ENCODE measurements around the gene TNFAIP8L1. TPM values are rescaled to one million over a fixed set of nuclear protein-coding genes. Genes with fewer than 3 reads are reported as not detected.

TNFAIP8L1 gene
- total and polyA plus RNA-seq, 2 donors from 2014 or later = 11.5 to 16.0 TPM

GRCh38 chr19:4702764-4703163 lies 63.4 kb downstream of the TNFAIP8L1 start:
- intact Hi-C loops (cut with DNase I) = no loop called here
- DNase-seq (peak in 1 of 5 donors; percentile 62), FAIRE-seq (no peak)
- H3K27me3 ChIP-seq (ENCODE audit: control insufficient read depth, insufficient read depth, low read length) = no peaks in the 10 kb centered on the region
- H3K4me3 ChIP-seq (ENCODE audit: low read length in 3 of 3) = no peak overlapping the region
- H3K27ac ChIP-seq (ENCODE audit: low read depth in 2 of 2, low read length in 2 of 2) = no peak overlapping the region
- H3K9ac ChIP-seq (ENCODE audit: low read length in 3 of 3) = no peak overlapping the region
- no peaks in the 10 kb centered on the region for H3K4me1 ChIP-seq (ENCODE audit: control insufficient read depth in 2 of 3, insufficient read depth in 2 of 3, low read depth in 1 of 3, low read length in 3 of 3)
- no peak for TF ChIP-seq CTCF (IDR thresholded peaks at IDR 0.05; ENCODE audit: borderline replicate concordance, extremely low read depth, insufficient read depth)
- no peaks in the 10 kb centered on the region for H3K9me3 ChIP-seq (ENCODE audit: control insufficient read depth in 2 of 3, insufficient read depth in 1 of 3, low read length in 3 of 3)
- peaks cover 0 to 41% (median 8%) of the 10 kb centered on the region in 3 donors for H3K36me3 ChIP-seq (ENCODE audit: control insufficient read depth in 2 of 3, insufficient read depth in 3 of 3, low read length in 3 of 3)

GRCh38 chr19:4703671-4704316 lies 64.5 kb downstream of the TNFAIP8L1 start:
- DNase-seq (peak in 1 of 5 donors; percentile 66), FAIRE-seq (no peak)
- Histone ChIP-seq H3K4me1 (ENCODE audit: control insufficient read depth in 2 of 3, insufficient read depth in 2 of 3, low read depth in 1 of 3, low read length in 3 of 3) (no peaks in the 10 kb centered on the region), H3K9me3 (ENCODE audit: control insufficient read depth in 2 of 3, insufficient read depth in 1 of 3, low read length in 3 of 3) (no peaks in the 10 kb centered on the region), H3K27me3 (ENCODE audit: control insufficient read depth, insufficient read depth, low read length) (no peaks in the 10 kb centered on the region), H3K9ac (ENCODE audit: low read length in 3 of 3) (no peak overlapping the region), H3K36me3 (ENCODE audit: control insufficient read depth in 2 of 3, insufficient read depth in 3 of 3, low read length in 3 of 3) (peaks cover 0 to 35% (median 7%) of the 10 kb centered on the region in 3 donors), H3K27ac (ENCODE audit: low read depth in 2 of 2, low read length in 2 of 2) (no peak overlapping the region), H3K4me3 (ENCODE audit: low read length in 3 of 3) (no peak overlapping the region)
- intact Hi-C loops (cut with DNase I) = no loop called here
- no peak for TF ChIP-seq CTCF (IDR thresholded peaks at IDR 0.05; ENCODE audit: borderline replicate concordance, extremely low read depth, insufficient read depth)

- no peak for FAIRE-seq
Observed at GRCh38 chr19:4704317-4704673, 65.0 kb downstream of the TNFAIP8L1 start.

More at GRCh38 chr19:4704317-4704673, 65.0 kb downstream of the TNFAIP8L1 start:
- Histone ChIP-seq H3K36me3 (ENCODE audit: control insufficient read depth in 2 of 3, insufficient read depth in 3 of 3, low read length in 3 of 3) (peaks cover 0 to 33% (median 7%) of the 10 kb centered on the region in 3 donors), H3K4me3 (ENCODE audit: low read length in 3 of 3) (no peak overlapping the region), H3K9me3 (ENCODE audit: control insufficient read depth in 2 of 3, insufficient read depth in 1 of 3, low read length in 3 of 3) (no peaks in the 10 kb centered on the region), H3K27ac (ENCODE audit: low read depth in 2 of 2, low read length in 2 of 2) (no peak overlapping the region), H3K27me3 (ENCODE audit: control insufficient read depth, insufficient read depth, low read length) (no peaks in the 10 kb centered on the region), H3K9ac (ENCODE audit: low read length in 3 of 3) (no peak overlapping the region), H3K4me1 (ENCODE audit: control insufficient read depth in 2 of 3, insufficient read depth in 2 of 3, low read depth in 1 of 3, low read length in 3 of 3) (no peaks in the 10 kb centered on the region)
- TF ChIP-seq CTCF (IDR thresholded peaks at IDR 0.05; ENCODE audit: borderline replicate concordance, extremely low read depth, insufficient read depth) = no peak
- DNase-seq = no peak
- intact Hi-C loops (cut with DNase I) = no loop called here

Other genes starting within 250 kb of the TNFAIP8L1 start
- 52.7 TPM for gene SH3GL1, start 239.0 kb upstream of the TNFAIP8L1 start, total RNA-seq
- gene SH3GL1, start 239.0 kb upstream of the TNFAIP8L1 start, polyA plus RNA-seq (ENCODE audit: insufficient read depth, low read depth, low replicate concordance) = 34.8 TPM
- gene CHAF1A, start 236.9 kb upstream of the TNFAIP8L1 start, total RNA-seq = 10.0 TPM
- 2.7 TPM for gene CHAF1A, start 236.9 kb upstream of the TNFAIP8L1 start, polyA plus RNA-seq (ENCODE audit: insufficient read depth, low read depth, low replicate concordance)
- 110 TPM for gene UBXN6, start 181.7 kb upstream of the TNFAIP8L1 start, total RNA-seq
- 177 TPM for gene UBXN6, start 181.7 kb upstream of the TNFAIP8L1 start, polyA plus RNA-seq (ENCODE audit: insufficient read depth, low read depth, low replicate concordance)
- gene HDGFL2, start 167.2 kb upstream of the TNFAIP8L1 start, total RNA-seq = 37.8 TPM
- gene HDGFL2, start 167.2 kb upstream of the TNFAIP8L1 start, polyA plus RNA-seq (ENCODE audit: insufficient read depth, low read depth, low replicate concordance) = 38.8 TPM
- gene PLIN4, start 121.0 kb upstream of the TNFAIP8L1 start, total RNA-seq = 2.2 TPM
- gene PLIN4, start 121.0 kb upstream of the TNFAIP8L1 start, polyA plus RNA-seq (ENCODE audit: insufficient read depth, low read depth, low replicate concordance) = 1.6 TPM
- gene PLIN5, start 104.3 kb upstream of the TNFAIP8L1 start, total RNA-seq = 30.7 TPM
- gene PLIN5, start 104.3 kb upstream of the TNFAIP8L1 start, polyA plus RNA-seq (ENCODE audit: insufficient read depth, low read depth, low replicate concordance) = 21.2 TPM
- 26.4 TPM for gene LRG1, start 99.5 kb upstream of the TNFAIP8L1 start, total RNA-seq
- 2.2 TPM for gene LRG1, start 99.5 kb upstream of the TNFAIP8L1 start, polyA plus RNA-seq (ENCODE audit: insufficient read depth, low read depth, low replicate concordance)
- gene SEMA6B, start 79.8 kb upstream of the TNFAIP8L1 start, total RNA-seq = 17.7 TPM
- 2.6 TPM for gene SEMA6B, start 79.8 kb upstream of the TNFAIP8L1 start, polyA plus RNA-seq (ENCODE audit: insufficient read depth, low read depth, low replicate concordance)
- gene MYDGF, start 30.8 kb downstream of the TNFAIP8L1 start, total RNA-seq = 75.8 TPM
- 85.5 TPM for gene MYDGF, start 30.8 kb downstream of the TNFAIP8L1 start, polyA plus RNA-seq (ENCODE audit: insufficient read depth, low read depth, low replicate concordance)
- 61.9 TPM for gene DPP9, start 84.3 kb downstream of the TNFAIP8L1 start, total RNA-seq
- 14.0 TPM for gene DPP9, start 84.3 kb downstream of the TNFAIP8L1 start, polyA plus RNA-seq (ENCODE audit: insufficient read depth, low read depth, low replicate concordance)
- gene FEM1A, start 152.2 kb downstream of the TNFAIP8L1 start, total RNA-seq = 11.3 TPM
- gene FEM1A, start 152.2 kb downstream of the TNFAIP8L1 start, polyA plus RNA-seq (ENCODE audit: insufficient read depth, low read depth, low replicate concordance) = 4.6 TPM
- gene TICAM1, start 192.2 kb downstream of the TNFAIP8L1 start, total RNA-seq = 23.0 TPM
- 9.9 TPM for gene TICAM1, start 192.2 kb downstream of the TNFAIP8L1 start, polyA plus RNA-seq (ENCODE audit: insufficient read depth, low read depth, low replicate concordance)
- 60.0 TPM for gene PLIN3, start 228.2 kb downstream of the TNFAIP8L1 start, total RNA-seq
- gene PLIN3, start 228.2 kb downstream of the TNFAIP8L1 start, polyA plus RNA-seq (ENCODE audit: insufficient read depth, low read depth, low replicate concordance) = 30.5 TPM

Measured in kidney (tissue), 14 donors.